Gastroesophageal sphincter (tissue), 4 donors: Measurements from ENCODE around the gene RAB4A. TPM values are rescaled to one million over a fixed set of nuclear protein-coding genes. Genes with fewer than 3 reads are reported as not detected.

ENCODE experiments used
- ATAC-seq: fragments of 150-250 bp; one replicate; pipeline ENCODE4 v1.9.1; 2016; ENCODE audit warnings: mild to moderate bottlenecking, moderate library complexity
- H3K27ac ChIP-seq, 4 donors: fragments of 200-600 bp; sonication (generic) in 3 of 4; 1 replicate in 3 of 4; 2 replicates in 1 of 4; pipeline ENCODE4 v1.5.1; 2016 to 2019
- H3K27me3 ChIP-seq: fragments of 200-600 bp; sonication (generic); one replicate; pipeline ENCODE4 v1.5.1; 2019
- H3K36me3 ChIP-seq, 2 donors: fragments of 200-600 bp; sonication (generic); one replicate each; pipeline ENCODE4 v1.5.1; 2019; ENCODE audit warnings: control low read depth in 1 of 2
- H3K4me1 ChIP-seq, 3 donors: fragments of 200-600 bp; sonication (generic); 1 replicate in 2 of 3; 2 replicates in 1 of 3; pipeline ENCODE4 v1.5.1; 2016 to 2019; ENCODE audit warnings: control low read depth in 2 of 3
- H3K4me3 ChIP-seq, 2 donors: fragments of 200-600 bp; sonication (generic); one replicate each; pipeline ENCODE4 v1.5.1; 2019; ENCODE audit warnings: mild to moderate bottlenecking in 1 of 2, moderate library complexity in 1 of 2
- H3K9me3 ChIP-seq, 3 donors: fragments of 200-600 bp; sonication (generic); one replicate each; pipeline ENCODE4 v1.5.1; 2017 to 2019; ENCODE audit warnings: control low read depth in 2 of 3
- EP300 ChIP-seq: sonication (generic); formaldehyde crosslinking; IDR thresholded peaks from one replicate; pipeline ENCODE4 v1.6.1; 2017; ENCODE audit warnings: antibody characterized with exemption, mild to moderate bottlenecking
- POLR2A ChIP-seq, 2 donors: fragments of 450-650 bp; IDR thresholded peaks; one replicate each; pipeline ENCODE4 v1.6.1; 2017; ENCODE audit warnings: antibody characterized with exemption in 2 of 2, mild to moderate bottlenecking in 2 of 2, moderate library complexity in 1 of 2
- POLR2AphosphoS5 ChIP-seq: sonication (generic); formaldehyde crosslinking; IDR thresholded peaks from one replicate; pipeline ENCODE4 v1.6.1; 2017; ENCODE audit warnings: antibody characterized with exemption
- WGBS, 2 donors: methylation state at CpG; one replicate each; pipeline ENCODE4 v1.1.5; 2018; ENCODE audit warnings: low coverage in 1 of 2; 5-methylcytosine and 5-hydroxymethylcytosine counted together
- total RNA-seq, 4 donors: library from RNA; depleted of rRNA; stranded (reverse); fragments of >200 nt; gene quantifications; one replicate each; pipeline ENCODE4 v1.1.0, GENCODE V29; 2016
- TF ChIP-seq, protein P1 (sequence below), 4 experiments: fragments of 200-600 bp in 2 of 4; fragments of 450-650 bp in 2 of 4; sonication (generic) in 1 of 4; IDR thresholded peaks; one replicate each; pipeline ENCODE4 v1.5.1; 2017 to 2019; ENCODE audit warnings: antibody characterized with exemption in 4 of 4, mild to moderate bottlenecking in 2 of 4, moderate library complexity in 2 of 4

The RAB4A gene
- total RNA-seq, 4 donors from 2014 or later, result 69.3 to 136 (median 116) TPM

DNA sequence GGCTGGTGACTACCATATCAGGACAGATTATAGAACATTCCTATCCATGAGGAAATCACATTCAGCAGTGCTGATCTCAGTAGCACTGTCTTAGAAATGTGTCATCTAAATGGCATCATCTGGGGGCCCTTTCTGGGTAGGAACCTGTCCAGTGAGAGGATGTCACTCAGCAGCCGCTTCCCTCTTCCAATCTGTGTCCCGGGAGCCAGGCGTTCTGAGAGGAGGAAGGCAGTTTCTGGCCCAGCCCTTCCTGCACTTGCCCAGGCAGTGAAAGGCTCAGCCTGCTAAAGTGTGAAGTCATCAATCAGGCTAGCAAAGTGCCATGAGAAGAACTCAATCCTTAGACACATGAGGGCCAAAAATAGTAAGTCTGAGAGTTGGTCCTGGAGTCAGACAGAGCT lies 25.6 kb downstream of the RAB4A start:
- peak; percentile 22 for ATAC-seq
- Histone ChIP-seq H3K36me3 (peaks cover 13 to 79% of the 10 kb centered on the region in 2 donors), H3K4me3 (no peak overlapping the region), H3K27me3 (no peaks in the 10 kb centered on the region), H3K9me3 (no peaks in the 10 kb centered on the region), H3K27ac (peak overlapping the region in 2 of 4 donors; percentile 46 to 54), H3K4me1 (peaks cover 0 to 21% (median 4%) of the 10 kb centered on the region in 3 donors)
- TF ChIP-seq POLR2A (IDR thresholded peaks at IDR 0.05), result no peak
- TF ChIP-seq EP300, result no peak
- no peak for TF ChIP-seq POLR2AphosphoS5
- TF ChIP-seq, protein P1, sequence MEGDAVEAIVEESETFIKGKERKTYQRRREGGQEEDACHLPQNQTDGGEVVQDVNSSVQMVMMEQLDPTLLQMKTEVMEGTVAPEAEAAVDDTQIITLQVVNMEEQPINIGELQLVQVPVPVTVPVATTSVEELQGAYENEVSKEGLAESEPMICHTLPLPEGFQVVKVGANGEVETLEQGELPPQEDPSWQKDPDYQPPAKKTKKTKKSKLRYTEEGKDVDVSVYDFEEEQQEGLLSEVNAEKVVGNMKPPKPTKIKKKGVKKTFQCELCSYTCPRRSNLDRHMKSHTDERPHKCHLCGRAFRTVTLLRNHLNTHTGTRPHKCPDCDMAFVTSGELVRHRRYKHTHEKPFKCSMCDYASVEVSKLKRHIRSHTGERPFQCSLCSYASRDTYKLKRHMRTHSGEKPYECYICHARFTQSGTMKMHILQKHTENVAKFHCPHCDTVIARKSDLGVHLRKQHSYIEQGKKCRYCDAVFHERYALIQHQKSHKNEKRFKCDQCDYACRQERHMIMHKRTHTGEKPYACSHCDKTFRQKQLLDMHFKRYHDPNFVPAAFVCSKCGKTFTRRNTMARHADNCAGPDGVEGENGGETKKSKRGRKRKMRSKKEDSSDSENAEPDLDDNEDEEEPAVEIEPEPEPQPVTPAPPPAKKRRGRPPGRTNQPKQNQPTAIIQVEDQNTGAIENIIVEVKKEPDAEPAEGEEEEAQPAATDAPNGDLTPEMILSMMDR (IDR thresholded peaks at IDR 0.05), result no peak
- WGBS, 2 donors, result 46% methylated on average over 3 of the region's 3 CpGs; no CpG with 5 or more reads in 1 of the 2 donors

GRCh38 chr1:229297746-229298145 lies 26.8 kb downstream of the RAB4A start:
- H3K27me3 ChIP-seq, result no peaks in the 10 kb centered on the region
- 100% methylated on average over 1 of the region's 1 CpG for WGBS, 2 donors

DNA sequence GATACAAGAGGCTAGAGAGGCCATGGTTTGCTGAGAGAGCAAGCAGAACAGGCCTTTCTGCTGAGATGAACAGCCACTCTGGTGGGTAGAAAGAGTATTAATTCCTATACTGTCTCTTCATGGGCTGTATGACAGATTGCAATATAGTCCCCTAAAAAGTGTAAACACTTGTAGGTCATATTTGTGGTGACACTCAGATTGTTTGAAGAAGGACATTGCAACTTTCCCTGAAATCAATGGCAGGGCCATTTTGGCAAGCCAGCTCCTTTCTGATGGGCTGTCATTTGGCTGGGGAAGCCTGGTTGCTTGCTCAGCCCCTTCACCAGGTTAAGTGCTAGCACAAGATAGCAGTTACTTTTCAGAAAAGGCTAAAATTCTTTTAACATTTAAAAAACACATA lies 27.5 kb downstream of the RAB4A start:
- no peak for TF ChIP-seq POLR2A (IDR thresholded peaks at IDR 0.05)
- TF ChIP-seq POLR2AphosphoS5, result no peak
- TF ChIP-seq, protein P1 (IDR thresholded peaks at IDR 0.05), result no peak
- TF ChIP-seq EP300, result no peak
- peaks cover 13 to 80% of the 10 kb centered on the region in 2 donors for H3K36me3 ChIP-seq

More at GRCh38 chr1:229297746-229298145, 26.8 kb downstream of the RAB4A start:
- no peak overlapping the region for H3K4me3 ChIP-seq
- no peaks in the 10 kb centered on the region for H3K9me3 ChIP-seq
- H3K27ac ChIP-seq, result no peak overlapping the region
- ATAC-seq, result no peak
- peaks cover 0 to 21% (median 4%) of the 10 kb centered on the region in 3 donors for H3K4me1 ChIP-seq
- no peak for TF ChIP-seq POLR2AphosphoS5
- TF ChIP-seq, protein P1 (IDR thresholded peaks at IDR 0.05), result no peak
- no peak for TF ChIP-seq POLR2A (IDR thresholded peaks at IDR 0.05)
- no peak for TF ChIP-seq EP300
- H3K36me3 ChIP-seq, result peaks cover 13 to 80% of the 10 kb centered on the region in 2 donors

GRCh38 chr1:229298887-229299503 lies 28.1 kb downstream of the RAB4A start:
- H3K4me3 ChIP-seq, result no peak overlapping the region
- no peak for ATAC-seq
- no peaks in the 10 kb centered on the region for H3K9me3 ChIP-seq
- H3K36me3 ChIP-seq, result peaks cover 13 to 81% of the 10 kb centered on the region in 2 donors
- 75 to 82% methylated on average over 4 to 5 of the region's 5 CpGs for WGBS, 2 donors
- no peaks in the 10 kb centered on the region for H3K27me3 ChIP-seq
- H3K27ac ChIP-seq, result no peak overlapping the region
- peaks cover 0 to 21% (median 4%) of the 10 kb centered on the region in 3 donors for H3K4me1 ChIP-seq
- TF ChIP-seq POLR2A (IDR thresholded peaks at IDR 0.05) (no peak), POLR2AphosphoS5 (no peak), EP300 (no peak)
- TF ChIP-seq, protein P1 (IDR thresholded peaks at IDR 0.05), result no peak

More for the DNA sequence above, 27.5 kb downstream of the RAB4A start:
- Histone ChIP-seq H3K27me3 (no peaks in the 10 kb centered on the region), H3K27ac (no peak overlapping the region), H3K4me1 (peaks cover 0 to 21% (median 4%) of the 10 kb centered on the region in 3 donors), H3K4me3 (no peak overlapping the region), H3K9me3 (no peaks in the 10 kb centered on the region)
- ATAC-seq, result no peak
